OCI-LY7 (cell line): ENCODE data around the gene CRIP3.

Experiments used
- EZH2phosphoT487 ChIP-seq: fragments of 200-600 bp; sonication (generic); IDR thresholded peaks from 2 replicates; pipeline ENCODE4 v1.6.1; 2018; ENCODE audit warnings: low read depth, borderline replicate concordance, mild to moderate bottlenecking, mixed run types, antibody characterized with exemption, low read length, moderate library complexity, mixed read lengths
- TF ChIP-seq, protein P1 (sequence below): fragments of 200-600 bp; sonication (generic); conservative IDR thresholded peaks from 2 replicates; pipeline ENCODE4 v1.5.1; 2014; ENCODE audit warnings: mild to moderate bottlenecking, antibody characterized with exemption, low read length, moderate library complexity, mixed read lengths

DNA sequence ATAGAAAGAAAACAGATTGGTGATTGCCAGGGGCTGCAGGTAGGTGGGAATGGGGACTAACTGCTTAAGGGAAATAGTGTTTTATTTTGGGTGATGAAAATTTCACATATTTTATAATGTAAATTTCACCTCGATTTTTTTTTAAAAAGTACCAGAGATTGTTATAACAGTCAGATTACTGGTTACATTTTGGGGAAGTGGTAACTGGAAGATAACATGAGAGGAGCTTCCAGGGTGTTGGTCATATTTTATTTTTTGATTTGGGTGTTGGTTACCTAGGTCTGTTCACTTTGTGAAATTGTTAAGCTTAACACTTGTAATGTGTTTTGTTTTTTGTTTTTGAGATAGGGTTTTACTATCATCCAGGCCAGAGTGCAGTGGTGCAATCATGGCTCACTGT is 17.2 kb upstream of the CRIP3 start:
- TF ChIP-seq, protein P1, sequence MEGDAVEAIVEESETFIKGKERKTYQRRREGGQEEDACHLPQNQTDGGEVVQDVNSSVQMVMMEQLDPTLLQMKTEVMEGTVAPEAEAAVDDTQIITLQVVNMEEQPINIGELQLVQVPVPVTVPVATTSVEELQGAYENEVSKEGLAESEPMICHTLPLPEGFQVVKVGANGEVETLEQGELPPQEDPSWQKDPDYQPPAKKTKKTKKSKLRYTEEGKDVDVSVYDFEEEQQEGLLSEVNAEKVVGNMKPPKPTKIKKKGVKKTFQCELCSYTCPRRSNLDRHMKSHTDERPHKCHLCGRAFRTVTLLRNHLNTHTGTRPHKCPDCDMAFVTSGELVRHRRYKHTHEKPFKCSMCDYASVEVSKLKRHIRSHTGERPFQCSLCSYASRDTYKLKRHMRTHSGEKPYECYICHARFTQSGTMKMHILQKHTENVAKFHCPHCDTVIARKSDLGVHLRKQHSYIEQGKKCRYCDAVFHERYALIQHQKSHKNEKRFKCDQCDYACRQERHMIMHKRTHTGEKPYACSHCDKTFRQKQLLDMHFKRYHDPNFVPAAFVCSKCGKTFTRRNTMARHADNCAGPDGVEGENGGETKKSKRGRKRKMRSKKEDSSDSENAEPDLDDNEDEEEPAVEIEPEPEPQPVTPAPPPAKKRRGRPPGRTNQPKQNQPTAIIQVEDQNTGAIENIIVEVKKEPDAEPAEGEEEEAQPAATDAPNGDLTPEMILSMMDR = no peak
- TF ChIP-seq EZH2phosphoT487 = no peak
